Naive thymus-derived CD8-positive, alpha-beta T cell (primary cell): ENCODE results near the gene CGRRF1. TPM values are rescaled to one million over a fixed set of nuclear protein-coding genes. Genes with fewer than 3 reads are reported as not detected.

Experiments
- ATAC-seq, 2 donors: fragments of 150-1000 bp; cut with Tn5 transposase in 1 of 2; sonication (Bioruptor Pico), chemical (Tn5 transposase) in 1 of 2; 1 replicate in 1 of 2; 2 replicates in 1 of 2; pipeline ENCODE4 v1.10.0; 2021; ENCODE audit warnings: mild to moderate bottlenecking in 2 of 2, moderate library complexity in 2 of 2
- POLR2A ChIA-PET: fragments of 350-600 bp; sonication (Branson Sonifier 250); formaldehyde crosslinking; loops from one replicate; lab custom pipeline; 2021; ENCODE audit warnings: antibody characterized with exemption; lab: Charles Lee
- DNase-seq, 10 donors: peaks; one replicate each; pipeline versions ENCODE4 v3.0.0 to v3.0.0-alpha.2; 2020 to 2022
- H3K27ac Mint-ChIP-seq, 10 donors: one replicate each; pipeline ENCODE4 v1.8.0; 2020 to 2022; ENCODE audit warnings: mild to moderate bottlenecking in 10 of 10, mixed read lengths in 10 of 10, moderate library complexity in 4 of 10, inconsistent platforms in 1 of 10
- H3K27me3 Mint-ChIP-seq, 5 donors: one replicate each; pipeline ENCODE4 v1.8.0; 2021 to 2022; ENCODE audit warnings: mixed read lengths in 5 of 5
- H3K36me3 Mint-ChIP-seq, 3 donors: one replicate each; pipeline ENCODE4 v1.8.0; 2020 to 2022; ENCODE audit warnings: mixed read lengths in 3 of 3, mild to moderate bottlenecking in 2 of 3, inconsistent platforms in 1 of 3
- H3K4me1 Mint-ChIP-seq, 4 donors: one replicate each; pipeline ENCODE4 v1.8.0; 2021 to 2022; ENCODE audit warnings: mixed read lengths in 4 of 4
- H3K4me3 Mint-ChIP-seq, 10 donors: one replicate each; pipeline ENCODE4 v1.8.0; 2020 to 2022; ENCODE audit warnings: mild to moderate bottlenecking in 10 of 10, mixed read lengths in 10 of 10, moderate library complexity in 6 of 10, inconsistent platforms in 1 of 10
- H3K9me3 Mint-ChIP-seq, 9 donors: one replicate each; pipeline ENCODE4 v1.8.0; 2020 to 2022; ENCODE audit warnings: mixed read lengths in 9 of 9, mild to moderate bottlenecking in 3 of 9, inconsistent platforms in 1 of 9, moderate library complexity in 1 of 9
- polyA plus RNA-seq, 3 donors: library from polyadenylated mRNA; unstranded; fragments of 300-500 nt; fragmentation: Illumina TruSeq; gene quantifications; one replicate each; pipeline ENCODE4 v1.2.3, GENCODE V29; 2021
- total RNA-seq, 8 experiments: library from RNA in 2 of 8; stranded (reverse) in 2 of 8; gene quantifications; one replicate each; pipeline ENCODE4 v1.2.3 and lab custom pipeline; 2021 to 2026

The CGRRF1 gene
- total and polyA plus RNA-seq, 5 experiments from 2014 or later = 19.4 to 29.2 (median 24.3) TPM

DNA sequence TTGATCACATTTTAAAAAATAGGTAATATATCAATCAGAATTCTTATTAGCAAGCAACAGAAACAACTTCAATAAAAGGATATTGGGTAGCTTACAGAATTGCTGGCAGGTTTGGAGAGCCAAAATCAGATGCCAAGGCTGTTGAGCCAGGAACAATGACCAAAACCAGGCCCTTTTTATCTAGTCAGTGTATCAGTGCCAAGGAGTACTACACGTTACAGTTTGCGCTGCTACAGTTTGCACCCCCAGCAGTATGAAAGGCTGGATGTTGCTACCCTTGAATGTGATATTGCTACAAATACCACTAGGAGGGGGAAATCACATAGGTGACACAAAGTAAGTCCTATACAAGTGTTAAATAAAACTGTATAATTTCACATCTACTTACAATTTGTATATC lies 19.3 kb downstream of the CGRRF1 start:
- no peaks in the 10 kb centered on the region for H3K9me3 Mint-ChIP-seq
- peaks cover 1 to 66% (median 6%) of the 10 kb centered on the region in 3 donors for H3K36me3 Mint-ChIP-seq
- POLR2A ChIA-PET = no interaction called here
- H3K4me1 Mint-ChIP-seq = peaks cover 0 to 4% (median 0%) of the 10 kb centered on the region in 4 donors
- DNase-seq (no peak), ATAC-seq (no peak)
- no peaks in the 10 kb centered on the region for H3K27me3 Mint-ChIP-seq
- no peak overlapping the region for H3K4me3 Mint-ChIP-seq
- H3K27ac Mint-ChIP-seq = peak overlapping the region in 2 of 10 donors; percentile 34 to 35

DNA sequence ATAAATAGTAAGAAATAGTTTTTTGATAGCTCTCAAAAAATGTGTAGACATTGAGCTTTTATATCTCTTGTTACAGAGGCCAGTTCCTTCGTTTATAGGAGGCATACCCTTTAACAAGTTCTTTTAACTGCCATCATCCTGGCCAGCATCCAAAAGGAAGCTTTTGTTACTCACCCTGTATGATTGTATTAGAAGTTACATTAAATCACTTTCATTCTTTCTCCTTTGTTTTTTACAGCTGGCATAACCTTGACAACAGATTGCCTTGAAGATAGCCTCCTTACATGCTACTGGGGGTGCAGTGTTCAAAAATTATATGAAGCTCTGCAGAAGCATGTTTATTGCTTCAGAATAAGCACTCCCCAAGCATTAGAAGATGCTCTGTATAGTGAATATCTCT lies 20.1 kb downstream of the CGRRF1 start:
- ATAC-seq (no peak), DNase-seq (no peak)
- H3K9me3 Mint-ChIP-seq = no peaks in the 10 kb centered on the region
- POLR2A ChIA-PET = no interaction called here
- H3K4me1 Mint-ChIP-seq = peaks cover 0 to 4% (median 0%) of the 10 kb centered on the region in 4 donors
- H3K4me3 Mint-ChIP-seq = no peak overlapping the region
- no peak overlapping the region for H3K27ac Mint-ChIP-seq
- no peaks in the 10 kb centered on the region for H3K27me3 Mint-ChIP-seq
- peaks cover 0 to 60% (median under 1%) of the 10 kb centered on the region in 3 donors for H3K36me3 Mint-ChIP-seq

DNA sequence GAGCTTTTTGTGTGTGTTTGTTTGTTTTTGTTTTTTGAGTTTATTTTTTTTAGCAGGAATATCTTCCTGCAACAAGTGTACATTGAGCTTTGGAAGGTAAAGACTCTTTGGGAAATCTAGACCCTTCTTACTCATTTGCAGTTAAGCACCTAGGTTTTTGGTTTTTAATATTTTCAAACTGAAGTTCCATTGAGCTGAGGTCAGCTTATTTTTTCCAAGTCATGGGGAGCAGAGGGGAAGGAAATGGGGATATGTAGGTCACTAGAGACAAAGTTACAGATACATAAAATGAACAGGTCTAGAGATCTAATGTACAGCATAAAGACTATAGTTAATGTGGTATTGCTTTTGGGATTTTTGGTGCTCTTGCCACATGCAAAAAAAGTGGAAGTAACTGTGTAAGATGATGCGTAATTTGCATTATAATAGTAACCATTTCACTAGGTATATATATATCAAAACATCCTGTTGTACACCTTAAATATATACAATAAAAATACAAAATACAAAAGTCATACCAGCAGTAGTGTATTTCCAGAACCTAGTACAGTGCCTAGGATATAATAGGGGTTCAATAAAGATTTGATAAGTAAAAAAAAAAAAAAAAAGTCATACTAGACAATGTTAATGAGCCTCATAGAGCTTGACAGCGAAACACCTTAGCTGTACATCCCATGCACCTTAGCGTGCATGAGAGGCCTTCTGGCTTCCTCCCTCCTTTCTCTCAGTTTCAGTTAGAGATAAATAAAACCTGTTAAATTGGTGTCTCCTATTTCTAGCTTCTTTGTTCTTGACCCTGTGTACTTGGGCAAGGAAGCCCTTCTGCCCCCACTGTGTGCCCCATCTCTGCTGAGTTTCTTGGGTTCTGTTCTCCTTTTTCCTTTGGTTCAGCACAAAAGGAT lies 22.7 kb downstream of the CGRRF1 start:
- H3K4me3 Mint-ChIP-seq = no peak overlapping the region
- DNase-seq (no peak), ATAC-seq (no peak)
- peaks cover 0 to 4% (median 0%) of the 10 kb centered on the region in 4 donors for H3K4me1 Mint-ChIP-seq
- H3K36me3 Mint-ChIP-seq = peaks cover 0 to 50% (median 11%) of the 10 kb centered on the region in 3 donors
- POLR2A ChIA-PET = no interaction called here
- no peaks in the 10 kb centered on the region for H3K27me3 Mint-ChIP-seq
- no peak overlapping the region for H3K27ac Mint-ChIP-seq
- no peaks in the 10 kb centered on the region for H3K9me3 Mint-ChIP-seq

DNA sequence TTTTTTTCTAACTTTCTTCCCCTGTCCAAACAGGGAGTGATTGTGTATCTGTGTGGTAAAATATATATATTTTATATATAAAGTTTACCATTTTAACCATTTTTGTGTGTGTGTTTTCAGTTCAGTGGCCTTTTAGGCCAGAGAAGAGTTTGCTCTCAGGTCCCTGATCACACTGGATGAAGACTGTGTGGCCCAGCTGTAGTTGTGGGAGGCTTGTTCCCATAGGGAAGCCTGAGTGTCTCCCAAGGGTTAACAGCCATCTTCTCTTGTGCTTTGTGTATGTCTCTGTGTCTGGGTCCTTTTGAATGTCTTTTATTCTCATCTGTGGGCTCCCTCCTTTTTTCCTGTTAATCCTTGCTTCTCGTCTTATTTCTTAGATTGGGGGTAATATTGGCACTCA lies 23.4 kb downstream of the CGRRF1 start:
- Mint-ChIP-seq H3K27me3 (no peaks in the 10 kb centered on the region), H3K27ac (no peak overlapping the region), H3K9me3 (no peaks in the 10 kb centered on the region), H3K4me3 (no peak overlapping the region), H3K4me1 (peaks cover 0 to 4% (median 0%) of the 10 kb centered on the region in 4 donors), H3K36me3 (peaks cover 0 to 45% (median 12%) of the 10 kb centered on the region in 3 donors)
- POLR2A ChIA-PET = no interaction called here
- ATAC-seq (no peak), DNase-seq (no peak)

DNA sequence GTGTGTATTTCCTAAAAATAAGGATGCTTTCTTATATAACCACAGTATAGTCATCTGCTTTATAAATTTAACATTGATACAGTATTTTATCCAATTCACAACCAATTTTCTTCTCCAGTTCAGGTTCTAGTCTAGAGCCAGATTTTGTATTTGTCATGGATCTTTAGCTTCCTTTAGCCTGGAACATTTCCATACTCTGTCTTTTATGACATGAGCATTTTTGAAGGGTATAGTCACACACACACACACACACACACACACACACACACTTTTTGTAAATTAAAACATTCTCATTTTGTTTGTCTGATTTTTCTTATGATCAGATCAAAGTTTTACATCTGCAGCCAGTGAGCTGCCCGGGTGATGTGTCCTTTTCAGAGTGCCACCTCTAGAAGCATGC lies 25.4 kb downstream of the CGRRF1 start:
- no peak for DNase-seq
- H3K4me3 Mint-ChIP-seq = no peak overlapping the region
- ATAC-seq = no peak
- no peaks in the 10 kb centered on the region for H3K27me3 Mint-ChIP-seq
- H3K4me1 Mint-ChIP-seq = peaks cover 0 to 4% (median 0%) of the 10 kb centered on the region in 4 donors
- no peaks in the 10 kb centered on the region for H3K9me3 Mint-ChIP-seq
- no peak overlapping the region for H3K27ac Mint-ChIP-seq
- POLR2A ChIA-PET = no interaction called here
- peaks cover 0 to 45% (median 17%) of the 10 kb centered on the region in 3 donors for H3K36me3 Mint-ChIP-seq

DNA sequence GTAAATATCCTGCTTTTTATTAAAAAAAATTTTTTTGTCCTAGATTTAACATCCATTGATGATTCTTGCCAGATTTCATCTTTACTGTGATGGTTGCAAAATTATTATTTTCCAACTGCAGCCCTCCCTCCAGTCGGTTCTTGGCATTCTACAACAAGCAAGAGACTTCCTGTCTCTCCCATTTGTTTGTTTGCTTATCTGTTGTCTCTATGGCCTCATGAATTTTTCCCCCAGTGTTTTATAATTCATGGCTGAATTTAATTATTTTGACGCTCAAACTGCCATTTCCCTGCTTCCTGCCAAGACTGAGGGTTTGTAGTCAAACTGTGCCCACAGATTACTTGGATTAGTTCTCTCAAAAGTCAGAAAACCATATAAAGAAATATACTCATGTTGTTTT lies 25.9 kb downstream of the CGRRF1 start:
- no peaks in the 10 kb centered on the region for H3K27me3 Mint-ChIP-seq
- H3K36me3 Mint-ChIP-seq = peaks cover 0 to 46% (median 17%) of the 10 kb centered on the region in 3 donors
- POLR2A ChIA-PET = no interaction called here
- peak overlapping the region in 1 of 10 donors; percentile 32 for H3K27ac Mint-ChIP-seq
- no peak overlapping the region for H3K4me3 Mint-ChIP-seq
- ATAC-seq (no peak), DNase-seq (no peak)
- no peaks in the 10 kb centered on the region for H3K9me3 Mint-ChIP-seq
- H3K4me1 Mint-ChIP-seq = peaks cover 0 to 4% (median 0%) of the 10 kb centered on the region in 4 donors

DNA sequence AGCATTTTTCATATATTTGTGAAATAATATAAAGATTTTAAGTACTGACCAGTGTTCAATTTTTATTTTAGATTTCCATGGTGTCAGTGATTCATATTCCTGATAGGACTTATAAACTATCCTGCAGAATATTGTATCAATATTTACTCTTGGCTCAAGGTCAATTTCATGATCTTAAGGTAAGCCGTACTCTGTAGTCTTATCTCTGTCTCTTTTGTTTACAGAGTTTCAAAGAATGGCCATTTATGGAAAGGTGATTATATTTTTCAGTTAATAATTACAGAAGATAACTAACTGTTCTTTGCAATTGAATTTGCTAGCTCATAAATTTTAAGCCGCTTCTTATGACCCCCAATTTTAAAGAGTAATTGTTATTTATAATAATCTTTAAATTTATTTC lies 27.9 kb downstream of the CGRRF1 start:
- DNase-seq = no peak

DNA sequence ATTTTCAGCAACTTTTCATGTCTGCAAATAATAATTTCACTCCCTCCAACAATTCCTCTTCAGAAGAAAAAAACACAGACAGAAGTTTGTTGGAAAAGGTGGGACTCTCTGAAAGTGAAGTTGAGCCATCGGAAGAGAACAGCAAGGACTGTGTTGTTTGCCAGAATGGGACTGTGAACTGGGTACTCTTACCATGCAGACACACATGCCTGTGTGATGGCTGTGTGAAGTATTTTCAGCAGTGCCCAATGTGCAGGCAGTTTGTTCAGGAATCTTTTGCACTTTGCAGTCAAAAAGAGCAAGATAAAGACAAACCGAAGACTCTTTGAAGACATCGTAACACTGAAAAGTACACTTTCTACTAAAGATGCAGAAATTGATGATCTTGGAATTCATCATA lies 28.3 kb downstream of the CGRRF1 start:
- peaks cover 0 to 35% (median 17%) of the 10 kb centered on the region in 3 donors for H3K36me3 Mint-ChIP-seq
- POLR2A ChIA-PET = no interaction called here

More for the DNA sequence above, 27.9 kb downstream of the CGRRF1 start:
- H3K4me1 Mint-ChIP-seq = peaks cover 0 to 4% (median 1%) of the 10 kb centered on the region in 4 donors
- H3K27me3 Mint-ChIP-seq = no peaks in the 10 kb centered on the region
- peaks cover 0 to 38% (median 17%) of the 10 kb centered on the region in 3 donors for H3K36me3 Mint-ChIP-seq
- POLR2A ChIA-PET = no interaction called here
- H3K4me3 Mint-ChIP-seq = no peak overlapping the region
- ATAC-seq = no peak
- no peak overlapping the region for H3K27ac Mint-ChIP-seq
- no peaks in the 10 kb centered on the region for H3K9me3 Mint-ChIP-seq

DNA sequence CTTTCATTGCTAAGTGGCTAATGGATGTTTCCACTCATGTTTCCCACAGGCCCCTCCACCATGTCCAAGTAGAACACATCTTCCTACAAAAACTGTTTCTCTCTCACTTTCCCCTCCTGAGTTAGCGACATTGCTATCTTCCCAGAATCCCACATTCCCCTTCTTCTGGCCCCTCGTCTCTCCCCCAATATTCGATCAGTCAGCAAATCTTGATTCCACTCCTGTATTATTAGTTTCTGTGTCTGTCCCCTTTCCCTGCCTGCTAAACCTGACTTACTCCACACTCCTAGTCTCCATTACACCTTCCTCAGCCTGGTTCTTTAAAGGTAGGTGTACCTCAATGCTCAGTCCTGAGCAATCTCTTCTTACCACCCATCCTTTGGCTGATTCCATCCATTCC lies 37.9 kb downstream of the CGRRF1 start:
- Mint-ChIP-seq H3K4me3 (no peak overlapping the region), H3K27ac (no peak overlapping the region), H3K4me1 (no peaks in the 10 kb centered on the region), H3K36me3 (peaks cover 0 to 6% (median 0%) of the 10 kb centered on the region in 3 donors), H3K9me3 (no peaks in the 10 kb centered on the region), H3K27me3 (peaks cover 0 to 5% (median 0%) of the 10 kb centered on the region in 5 donors)
- ATAC-seq (no peak), DNase-seq (no peak)
- POLR2A ChIA-PET = no interaction called here

More for the DNA sequence above, 28.3 kb downstream of the CGRRF1 start:
- H3K9me3 Mint-ChIP-seq = no peaks in the 10 kb centered on the region
- H3K27ac Mint-ChIP-seq = no peak overlapping the region
- peaks cover 0 to 4% (median 0%) of the 10 kb centered on the region in 4 donors for H3K4me1 Mint-ChIP-seq
- no peak overlapping the region for H3K4me3 Mint-ChIP-seq
- DNase-seq (no peak), ATAC-seq (no peak)
- no peaks in the 10 kb centered on the region for H3K27me3 Mint-ChIP-seq

DNA sequence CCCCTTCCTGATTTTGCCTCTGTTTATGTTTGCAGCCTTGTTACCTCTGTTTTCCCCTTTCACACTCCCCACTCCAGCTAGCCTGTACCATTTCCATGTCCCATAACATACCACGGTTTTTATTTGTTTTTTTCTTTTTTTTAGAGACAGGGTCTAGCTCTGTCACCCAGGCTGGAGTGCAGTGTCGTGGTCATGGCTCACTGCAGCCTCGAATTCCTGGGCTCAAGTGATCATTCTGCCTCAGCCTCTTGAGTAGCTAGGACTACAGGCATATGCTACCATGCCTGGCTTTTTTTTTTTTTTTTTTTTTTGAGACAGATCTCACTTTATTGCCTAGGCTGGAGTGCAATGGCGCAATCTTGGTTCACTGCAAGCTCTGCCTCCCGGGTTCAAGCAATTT lies 38.8 kb downstream of the CGRRF1 start:
- H3K27ac Mint-ChIP-seq = peak overlapping the region in 1 of 10 donors; percentile 7
- ATAC-seq = no peak
- H3K4me1 Mint-ChIP-seq = no peaks in the 10 kb centered on the region
- DNase-seq = no peak
- H3K36me3 Mint-ChIP-seq = peaks cover 0 to 6% (median 0%) of the 10 kb centered on the region in 3 donors
- H3K4me3 Mint-ChIP-seq = no peak overlapping the region
- H3K27me3 Mint-ChIP-seq = peaks cover 0 to 5% (median 1%) of the 10 kb centered on the region in 5 donors
- POLR2A ChIA-PET = interaction anchor here (0.6 kb wide), 1 partner anchor 36 kb away, joined by 3 read pairs; no protein-coding TSS in a partner anchor
- H3K9me3 Mint-ChIP-seq = no peaks in the 10 kb centered on the region

DNA sequence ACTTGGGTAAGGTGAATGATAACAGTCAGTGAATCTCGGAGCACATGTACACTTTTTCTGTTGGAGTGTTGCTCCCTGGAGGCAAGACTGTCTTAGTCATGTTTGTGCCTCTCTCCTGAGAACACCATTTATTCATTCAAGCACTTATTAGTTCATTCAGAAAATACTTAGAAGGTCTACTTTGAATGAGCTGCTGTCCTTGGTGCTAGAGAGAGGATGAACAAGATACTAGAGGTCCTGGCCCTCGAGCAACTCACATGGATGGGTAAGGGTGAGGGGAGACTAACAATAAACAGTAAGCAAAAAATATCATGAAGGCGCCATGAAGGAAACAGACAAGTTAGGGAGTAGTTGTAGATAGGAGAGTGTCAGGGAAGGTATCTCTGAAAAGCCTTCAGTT lies 40.2 kb downstream of the CGRRF1 start:
- ATAC-seq (no peak), DNase-seq (no peak)
- Mint-ChIP-seq H3K36me3 (peaks cover 0 to 6% (median 0%) of the 10 kb centered on the region in 3 donors), H3K9me3 (no peaks in the 10 kb centered on the region), H3K27me3 (peaks cover 0 to 5% (median 2%) of the 10 kb centered on the region in 5 donors), H3K4me1 (no peaks in the 10 kb centered on the region), H3K4me3 (no peak overlapping the region), H3K27ac (peak overlapping the region in 1 of 10 donors; percentile 53)
- POLR2A ChIA-PET = no interaction called here

DNA sequence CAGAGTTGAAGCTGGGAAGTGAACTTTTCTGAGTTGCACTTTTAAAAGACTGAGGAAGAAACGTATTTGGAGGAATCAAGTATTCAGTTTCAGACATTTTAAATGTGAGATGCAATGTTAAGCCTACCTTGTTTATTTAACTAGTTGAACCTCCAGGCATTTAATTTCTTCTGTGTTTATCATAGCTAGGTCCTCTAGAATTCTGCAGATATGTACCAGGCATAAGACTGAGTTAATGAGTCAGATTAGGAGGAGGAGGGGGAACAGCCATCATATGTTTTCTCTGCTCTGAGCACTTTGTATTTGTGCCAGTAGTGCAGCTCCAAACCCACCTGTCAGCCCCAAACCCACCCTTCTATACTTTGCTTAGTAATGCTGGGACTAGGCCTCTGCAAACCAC lies 40.8 kb downstream of the CGRRF1 start:
- Mint-ChIP-seq H3K36me3 (peaks cover 0 to 6% (median 0%) of the 10 kb centered on the region in 3 donors), H3K4me3 (no peak overlapping the region), H3K4me1 (no peaks in the 10 kb centered on the region), H3K27ac (no peak overlapping the region), H3K27me3 (peaks cover 2 to 9% (median 5%) of the 10 kb centered on the region in 5 donors), H3K9me3 (no peaks in the 10 kb centered on the region)
- ATAC-seq (no peak), DNase-seq (no peak)
- POLR2A ChIA-PET = no interaction called here

DNA sequence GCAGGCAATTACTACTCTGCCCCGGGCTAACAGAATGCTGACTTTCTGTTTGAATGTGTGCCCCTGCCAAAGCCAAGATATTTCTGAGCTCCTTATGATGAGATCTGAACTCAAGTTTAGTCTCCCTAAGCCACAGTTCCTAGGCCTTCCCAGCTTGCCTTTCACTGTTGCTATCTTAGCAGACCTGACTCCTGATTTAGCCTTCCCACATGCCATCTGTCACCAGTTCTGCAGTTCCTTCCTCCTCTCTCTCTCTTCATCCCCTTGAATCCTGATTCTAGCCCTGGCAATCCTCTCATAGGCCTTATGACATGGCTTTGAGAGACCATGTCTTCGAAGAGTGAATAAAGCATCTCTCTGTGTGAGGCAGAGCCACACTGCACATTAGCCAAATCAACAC lies 44.7 kb downstream of the CGRRF1 start:
- DNase-seq = no peak
- Mint-ChIP-seq H3K27ac (peak overlapping the region in 1 of 10 donors; percentile 72), H3K4me3 (no peak overlapping the region), H3K9me3 (no peaks in the 10 kb centered on the region), H3K4me1 (peaks cover 0 to 2% (median 0%) of the 10 kb centered on the region in 4 donors), H3K36me3 (no peaks in the 10 kb centered on the region), H3K27me3 (peaks cover 6 to 22% (median 9%) of the 10 kb centered on the region in 5 donors)
- POLR2A ChIA-PET = interaction anchor here (0.8 kb wide), 1 partner anchor 10 kb away, joined by 4 read pairs; no protein-coding TSS in a partner anchor
- ATAC-seq = no peak
